ENCODE data around the gene MT1F. TPM values are rescaled to one million over a fixed set of nuclear protein-coding genes. Genes with fewer than 3 reads are reported as not detected.

Gene MT1F
- polyA plus RNA-seq, 1 donor from 2014 or later = 1.8 TPM

DNA sequence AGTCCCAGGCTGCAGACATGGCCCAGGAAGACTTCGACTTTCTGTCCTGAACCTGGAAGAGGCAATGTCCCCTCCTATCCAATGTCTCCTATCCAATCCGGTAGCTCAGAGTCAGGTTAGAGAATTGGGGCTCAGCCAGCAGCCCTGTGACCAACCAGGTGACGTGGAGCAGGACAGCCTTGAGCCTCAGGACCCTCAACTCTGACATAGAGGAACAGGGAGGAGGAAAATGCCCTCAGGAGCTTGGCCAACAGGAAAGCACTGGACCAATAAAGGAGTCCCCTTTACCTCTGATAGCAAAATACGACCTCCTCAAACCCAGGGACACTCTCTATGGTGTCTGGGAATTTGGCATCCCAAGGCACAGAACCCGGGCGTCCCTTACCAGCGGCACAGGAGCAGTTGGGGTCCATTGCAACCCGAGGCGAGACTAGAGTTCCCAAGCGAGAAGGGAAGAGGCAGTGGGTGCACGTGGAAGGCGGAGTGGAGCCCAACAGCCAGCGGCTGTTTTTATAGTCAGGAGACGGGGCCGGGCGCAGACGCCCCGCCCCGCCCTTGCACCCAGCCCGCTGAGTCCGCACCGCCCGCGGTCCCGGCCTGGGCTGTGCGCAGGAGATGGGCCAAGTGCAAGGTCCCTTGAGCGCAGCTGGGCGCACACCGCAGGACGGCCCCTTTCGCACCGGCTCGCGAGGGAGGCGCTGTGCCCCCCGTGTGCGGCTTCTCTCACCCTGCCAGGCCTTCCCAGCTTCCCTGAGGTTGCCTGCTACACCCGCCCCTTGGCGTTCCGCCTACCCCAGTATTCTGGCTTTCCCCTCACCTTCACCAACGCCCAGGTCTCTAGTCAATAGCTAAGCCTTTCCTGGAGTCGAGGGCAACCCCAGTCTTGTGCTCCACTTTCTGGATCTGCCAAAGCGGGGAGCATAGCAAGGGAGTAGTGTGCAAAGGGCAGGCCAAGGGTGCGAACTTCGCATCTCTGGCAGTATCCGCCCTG is 10.1 kb downstream of the MT1F start, which contains the start of gene MT1G:
Gene MT1G (minus strand): TSS at position 485 of the 991 bp plus-strand sequence. CDS start 72 bp downstream, at position 413.
- TF ChIP-seq, protein P1, sequence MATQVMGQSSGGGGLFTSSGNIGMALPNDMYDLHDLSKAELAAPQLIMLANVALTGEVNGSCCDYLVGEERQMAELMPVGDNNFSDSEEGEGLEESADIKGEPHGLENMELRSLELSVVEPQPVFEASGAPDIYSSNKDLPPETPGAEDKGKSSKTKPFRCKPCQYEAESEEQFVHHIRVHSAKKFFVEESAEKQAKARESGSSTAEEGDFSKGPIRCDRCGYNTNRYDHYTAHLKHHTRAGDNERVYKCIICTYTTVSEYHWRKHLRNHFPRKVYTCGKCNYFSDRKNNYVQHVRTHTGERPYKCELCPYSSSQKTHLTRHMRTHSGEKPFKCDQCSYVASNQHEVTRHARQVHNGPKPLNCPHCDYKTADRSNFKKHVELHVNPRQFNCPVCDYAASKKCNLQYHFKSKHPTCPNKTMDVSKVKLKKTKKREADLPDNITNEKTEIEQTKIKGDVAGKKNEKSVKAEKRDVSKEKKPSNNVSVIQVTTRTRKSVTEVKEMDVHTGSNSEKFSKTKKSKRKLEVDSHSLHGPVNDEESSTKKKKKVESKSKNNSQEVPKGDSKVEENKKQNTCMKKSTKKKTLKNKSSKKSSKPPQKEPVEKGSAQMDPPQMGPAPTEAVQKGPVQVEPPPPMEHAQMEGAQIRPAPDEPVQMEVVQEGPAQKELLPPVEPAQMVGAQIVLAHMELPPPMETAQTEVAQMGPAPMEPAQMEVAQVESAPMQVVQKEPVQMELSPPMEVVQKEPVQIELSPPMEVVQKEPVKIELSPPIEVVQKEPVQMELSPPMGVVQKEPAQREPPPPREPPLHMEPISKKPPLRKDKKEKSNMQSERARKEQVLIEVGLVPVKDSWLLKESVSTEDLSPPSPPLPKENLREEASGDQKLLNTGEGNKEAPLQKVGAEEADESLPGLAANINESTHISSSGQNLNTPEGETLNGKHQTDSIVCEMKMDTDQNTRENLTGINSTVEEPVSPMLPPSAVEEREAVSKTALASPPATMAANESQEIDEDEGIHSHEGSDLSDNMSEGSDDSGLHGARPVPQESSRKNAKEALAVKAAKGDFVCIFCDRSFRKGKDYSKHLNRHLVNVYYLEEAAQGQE (IDR thresholded peaks at IDR 0.05; ENCODE audit: borderline replicate concordance) = no peak
- TF ChIP-seq, protein P2, sequence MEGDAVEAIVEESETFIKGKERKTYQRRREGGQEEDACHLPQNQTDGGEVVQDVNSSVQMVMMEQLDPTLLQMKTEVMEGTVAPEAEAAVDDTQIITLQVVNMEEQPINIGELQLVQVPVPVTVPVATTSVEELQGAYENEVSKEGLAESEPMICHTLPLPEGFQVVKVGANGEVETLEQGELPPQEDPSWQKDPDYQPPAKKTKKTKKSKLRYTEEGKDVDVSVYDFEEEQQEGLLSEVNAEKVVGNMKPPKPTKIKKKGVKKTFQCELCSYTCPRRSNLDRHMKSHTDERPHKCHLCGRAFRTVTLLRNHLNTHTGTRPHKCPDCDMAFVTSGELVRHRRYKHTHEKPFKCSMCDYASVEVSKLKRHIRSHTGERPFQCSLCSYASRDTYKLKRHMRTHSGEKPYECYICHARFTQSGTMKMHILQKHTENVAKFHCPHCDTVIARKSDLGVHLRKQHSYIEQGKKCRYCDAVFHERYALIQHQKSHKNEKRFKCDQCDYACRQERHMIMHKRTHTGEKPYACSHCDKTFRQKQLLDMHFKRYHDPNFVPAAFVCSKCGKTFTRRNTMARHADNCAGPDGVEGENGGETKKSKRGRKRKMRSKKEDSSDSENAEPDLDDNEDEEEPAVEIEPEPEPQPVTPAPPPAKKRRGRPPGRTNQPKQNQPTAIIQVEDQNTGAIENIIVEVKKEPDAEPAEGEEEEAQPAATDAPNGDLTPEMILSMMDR (IDR thresholded peaks at IDR 0.05; ENCODE audit: poor library complexity, severe bottlenecking) = no peak
- TF ChIP-seq MXI1 (conservative IDR thresholded peaks at IDR 0.05; ENCODE audit: poor library complexity, severe bottlenecking) (no peak), EP300 (conservative IDR thresholded peaks at IDR 0.05; ENCODE audit: poor library complexity, severe bottlenecking) (no peak), TAF1 (IDR thresholded peaks at IDR 0.05; ENCODE audit: low read depth) (no peak), POLR2AphosphoS5 (IDR thresholded peaks at IDR 0.05) (no peak), SMC3 (conservative IDR thresholded peaks at IDR 0.05; ENCODE audit: poor library complexity) (no peak), EZH2 (IDR thresholded peaks at IDR 0.05; ENCODE audit: borderline replicate concordance, insufficient read depth, low read length, poor library complexity, severe bottlenecking) (no peak), RAD21 (conservative IDR thresholded peaks at IDR 0.05) (no peak)
- Histone ChIP-seq H3K9ac (ENCODE audit: low read length) (no peak within 1 kb of the TSS), H2AFZ (ENCODE audit: low read depth, low read length) (no peak within 1 kb of the TSS), H3K36me3 (ENCODE audit: insufficient read depth, low read length) (no peaks in the 10 kb centered on the region), H3K9me3 (ENCODE audit: low read length) (no peaks in the 10 kb centered on the region), H3K79me2 (replicated peaks; ENCODE audit: insufficient read depth, low read length) (no peaks in the 10 kb centered on the region), H3K9me2 (ENCODE audit: insufficient read depth, low read length) (no peaks in the 10 kb centered on the region), H3K4me2 (ENCODE audit: low read length) (no peak within 1 kb of the TSS), H3K27me3 (ENCODE audit: insufficient read depth, low read depth, low read length) (peaks cover 99% of the 10 kb centered on the region), H3K27ac (ENCODE audit: low read length) (no peak within 1 kb of the TSS), H3K4me3 (ENCODE audit: low read length) (peak within 1 kb of the TSS; percentile 46), H4K20me1 (ENCODE audit: insufficient read depth) (no peaks in the 10 kb centered on the region), H3F3A (ENCODE audit: insufficient read depth, low read length, poor library complexity, severe bottlenecking) (no peaks in the 10 kb centered on the region)

DNA sequence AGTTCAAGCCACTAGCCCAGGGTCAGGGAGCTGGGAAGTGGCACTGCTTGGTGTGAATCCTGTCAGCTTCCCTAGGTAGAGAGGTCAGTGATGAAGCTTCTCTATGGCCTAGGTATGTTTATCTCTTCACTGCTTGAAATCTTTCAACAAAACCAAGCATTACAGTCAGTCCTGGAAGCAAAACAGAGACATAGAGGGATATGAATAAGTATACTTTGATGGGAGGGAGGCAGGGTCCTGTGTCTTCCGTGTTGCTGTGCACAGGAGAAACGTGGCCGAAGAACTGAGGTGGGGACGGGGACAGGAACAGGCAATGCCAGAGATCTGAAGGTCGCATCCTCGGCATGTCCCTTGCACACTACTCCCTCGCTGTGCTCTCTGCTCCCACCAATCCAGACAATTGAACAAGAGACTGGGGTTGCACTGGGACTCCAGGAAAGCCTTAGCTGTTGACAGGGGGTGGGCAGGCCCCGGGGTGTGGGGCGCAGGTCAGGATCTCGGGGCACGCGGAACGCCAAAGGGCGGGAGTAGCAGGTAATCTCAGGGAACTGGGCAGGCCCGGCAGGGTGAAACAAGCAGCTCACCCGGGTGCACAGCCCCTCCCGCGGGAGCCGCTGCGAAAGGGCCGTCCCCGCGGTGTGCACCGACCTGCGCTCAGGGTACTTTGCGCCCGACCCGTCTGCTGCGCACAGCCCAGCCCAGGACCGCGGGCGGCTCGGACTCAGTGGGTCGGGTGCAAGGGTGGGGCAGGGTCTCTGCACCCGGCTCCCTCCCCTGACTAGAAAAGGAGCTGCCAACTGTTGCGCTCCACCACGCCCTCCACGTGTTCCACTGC is 11.5 kb downstream of the MT1F start, which contains the start of gene MT1H:
Gene MT1H (plus strand): TSS at position 810 of the 835 bp plus-strand sequence. CDS start 71 bp downstream, outside the sequence.
- Histone ChIP-seq H3K9me2 (ENCODE audit: insufficient read depth, low read length) (no peaks in the 10 kb centered on the region), H4K20me1 (ENCODE audit: insufficient read depth) (no peaks in the 10 kb centered on the region), H3K27ac (ENCODE audit: low read length) (no peak within 1 kb of the TSS), H3K36me3 (ENCODE audit: insufficient read depth, low read length) (no peaks in the 10 kb centered on the region), H2AFZ (ENCODE audit: low read depth, low read length) (no peak within 1 kb of the TSS), H3K79me2 (replicated peaks; ENCODE audit: insufficient read depth, low read length) (no peaks in the 10 kb centered on the region), H3K27me3 (ENCODE audit: insufficient read depth, low read depth, low read length) (peaks cover 99% of the 10 kb centered on the region), H3K9ac (ENCODE audit: low read length) (no peak within 1 kb of the TSS), H3K9me3 (ENCODE audit: low read length) (no peaks in the 10 kb centered on the region), H3K4me2 (ENCODE audit: low read length) (no peak within 1 kb of the TSS), H3F3A (ENCODE audit: insufficient read depth, low read length, poor library complexity, severe bottlenecking) (no peaks in the 10 kb centered on the region), H3K4me3 (ENCODE audit: low read length) (no peak within 1 kb of the TSS)
- peak; percentile 58 for TF ChIP-seq EZH2 (IDR thresholded peaks at IDR 0.05; ENCODE audit: borderline replicate concordance, insufficient read depth, low read length, poor library complexity, severe bottlenecking)
- TF ChIP-seq SMC3 (conservative IDR thresholded peaks at IDR 0.05; ENCODE audit: poor library complexity) = no peak

All from neural cell (in vitro differentiated cells).